GM12874 (cell line): ENCODE data around the gene EIF4G3.

Source experiments
- CTCF ChIP-seq: IDR thresholded peaks from 2 replicates; pipeline ENCODE4 v1.5.1; 2011; ENCODE audit warnings: low read depth, mild to moderate bottlenecking, control low read depth, low read length, moderate library complexity; ENCODE audit not compliant: insufficient read depth

EIF4G3 gene

DNA sequence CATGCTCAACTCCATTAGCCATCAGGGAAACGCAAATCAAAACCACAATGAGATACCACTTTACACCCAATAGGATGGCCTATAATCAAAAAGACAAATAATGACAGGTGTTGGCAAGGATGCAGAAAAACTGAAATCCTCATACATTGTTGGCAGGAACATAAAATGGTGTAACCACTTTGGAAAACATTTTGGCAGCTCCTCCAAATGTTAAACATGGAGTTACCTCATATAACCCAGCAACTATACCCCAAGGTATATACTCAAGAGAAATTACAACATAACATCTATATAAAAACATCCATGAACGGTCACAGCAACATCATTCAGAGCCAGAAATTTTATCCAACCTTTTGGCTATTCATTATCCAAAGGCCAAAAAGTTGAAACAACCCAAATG, 11.6 kb downstream of the EIF4G3 start:
- no peak for TF ChIP-seq CTCF

DNA sequence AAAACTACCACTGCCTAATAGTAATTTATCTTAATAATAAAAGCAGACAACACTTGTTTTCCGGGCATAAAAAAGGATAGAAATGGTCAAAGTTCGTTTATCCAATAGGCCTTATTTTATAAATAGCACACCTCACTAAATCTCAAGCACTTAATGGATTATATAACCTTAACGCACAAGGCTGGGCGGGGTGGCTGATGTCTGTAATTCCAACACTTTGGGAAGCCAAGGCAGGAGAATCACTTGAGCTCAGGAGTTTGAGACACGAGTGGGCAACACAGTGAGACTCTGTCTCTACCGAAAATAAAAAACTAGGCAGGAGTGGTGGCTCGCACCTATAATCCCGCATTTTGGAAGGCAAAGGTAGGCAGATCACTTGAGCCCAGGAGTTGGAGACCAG, 12.4 kb downstream of the EIF4G3 start:
- TF ChIP-seq CTCF = no peak

- no peak for TF ChIP-seq CTCF
Observed at GRCh38 chr1:21162740-21163464, 13.8 kb downstream of the EIF4G3 start.

DNA sequence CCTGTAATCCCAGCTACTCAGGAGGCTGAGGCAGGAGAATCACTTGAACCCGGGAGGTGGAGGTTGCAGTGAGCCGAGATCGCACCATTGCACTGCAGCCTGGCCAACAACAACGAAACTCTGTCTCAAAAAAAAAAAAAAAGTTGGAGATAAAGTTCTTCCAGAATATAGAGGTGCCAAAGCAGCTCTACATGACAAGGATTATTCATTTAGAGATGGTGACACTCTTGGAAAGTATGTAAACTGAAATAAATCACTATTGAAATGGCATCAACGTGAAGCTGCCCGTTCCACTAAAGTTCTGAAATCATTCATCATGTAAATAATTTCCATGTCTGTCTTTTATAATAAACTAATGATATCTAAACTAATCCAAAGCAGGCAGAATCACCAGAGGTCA, 14.9 kb downstream of the EIF4G3 start:
- TF ChIP-seq CTCF = no peak

GRCh38 chr1:21160263-21160796, 16.4 kb downstream of the EIF4G3 start:
- TF ChIP-seq CTCF = no peak

DNA sequence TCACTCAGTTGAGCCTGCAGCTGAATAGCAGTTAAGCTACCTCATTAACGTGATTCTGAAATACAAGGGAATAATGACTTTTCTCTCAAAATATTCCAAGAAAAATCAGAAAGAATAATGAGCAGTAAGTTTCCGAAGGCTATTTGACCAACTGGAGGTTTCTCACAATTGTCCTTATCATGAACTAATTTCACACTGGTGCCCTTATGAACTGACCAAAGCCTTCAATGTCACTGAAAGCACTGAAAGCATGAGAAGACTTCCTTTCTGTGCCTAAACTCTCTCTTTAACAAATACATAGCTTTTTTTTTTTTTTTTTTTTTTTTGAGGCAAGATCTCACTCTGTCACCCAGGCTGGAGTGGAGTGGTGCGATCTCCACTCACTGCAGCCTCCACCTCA, 18.8 kb downstream of the EIF4G3 start:
- TF ChIP-seq CTCF = no peak

DNA sequence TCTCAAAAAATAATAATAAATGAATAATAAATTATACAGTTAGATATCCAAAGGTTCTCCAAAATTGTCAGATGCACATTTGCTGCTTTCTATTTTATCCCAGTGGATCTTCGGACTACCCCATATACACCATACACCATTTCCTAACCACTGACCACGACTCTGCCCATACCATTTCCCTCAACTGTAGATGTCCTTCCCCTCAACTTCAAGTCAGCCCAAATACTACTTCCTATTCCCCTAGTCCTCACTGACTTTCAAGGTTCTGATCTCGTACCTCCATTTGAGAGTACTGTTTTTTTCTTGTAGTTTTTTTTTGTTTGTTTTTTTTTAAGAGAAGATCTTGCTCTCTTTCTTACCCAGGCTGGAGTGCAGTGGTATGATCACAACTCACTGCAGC, 19.6 kb downstream of the EIF4G3 start:
- TF ChIP-seq CTCF = no peak

DNA sequence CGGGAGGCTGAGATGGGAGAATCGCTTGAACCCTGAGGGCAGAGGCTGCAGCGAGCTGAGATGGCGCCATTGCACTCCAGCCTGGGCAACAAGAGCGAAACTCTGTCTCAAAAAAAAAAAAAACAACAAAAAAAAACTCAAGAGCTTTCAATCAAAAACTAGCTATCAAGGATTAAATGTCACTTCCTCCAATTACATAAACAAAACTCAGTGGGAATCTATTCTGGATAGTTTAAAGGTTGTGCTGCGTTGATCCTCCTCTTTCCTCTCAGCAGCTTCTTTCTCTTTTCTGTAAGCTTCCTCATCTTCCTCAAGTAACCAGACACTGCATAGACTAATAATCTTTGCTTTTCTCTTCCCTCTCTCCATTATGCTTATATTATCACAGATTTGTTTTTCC, 20.7 kb downstream of the EIF4G3 start:
- no peak for TF ChIP-seq CTCF
